ENCODE results near the gene ZDHHC8.

ZDHHC8 gene

DNA sequence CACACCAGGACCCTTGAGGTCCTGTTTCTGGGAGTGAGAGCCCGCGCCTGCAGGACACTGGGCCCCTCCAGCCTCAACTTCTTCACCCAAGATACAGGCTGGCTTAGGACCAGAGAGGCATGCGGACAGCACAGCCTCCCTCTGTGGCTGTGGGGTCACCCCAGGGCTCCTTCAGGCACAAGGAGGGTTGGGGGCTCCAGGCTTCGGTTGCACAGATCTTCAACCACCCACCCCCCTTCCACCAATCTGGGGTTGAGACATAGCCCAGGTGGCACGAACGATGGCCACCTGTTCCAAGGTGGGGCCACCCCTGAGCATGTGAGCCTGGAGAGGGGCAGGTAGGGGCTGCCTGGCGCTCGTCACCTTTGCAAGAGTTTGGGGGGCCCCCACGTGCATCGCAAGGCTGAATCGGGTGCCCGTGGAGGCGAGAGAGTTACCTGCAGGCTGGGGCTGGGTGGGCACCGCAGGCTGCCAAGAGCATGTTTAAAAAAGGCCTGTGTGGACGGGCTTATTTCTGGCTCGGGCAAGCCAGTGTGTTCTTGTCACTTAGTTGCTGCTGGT lies 1.2 kb downstream of the ZDHHC8 start:
- Mint-ChIP-seq H3K4me3 (peak overlapping the region; percentile 68), H3K36me3 (ENCODE audit: insufficient read depth) (peaks cover 4% of the 10 kb centered on the region), H3K27ac (ENCODE audit: low read depth) (no peak overlapping the region), H3K4me1 (peaks cover 38% of the 10 kb centered on the region), H3K27me3 (no peaks in the 10 kb centered on the region), H3K9me3 (no peaks in the 10 kb centered on the region)
- no peak for ATAC-seq (replicated peaks; ENCODE audit: extremely low read depth, poor library complexity, severe bottlenecking)
- no peak for DNase-seq (ENCODE audit: low spot score in 2 of 2)

DNA sequence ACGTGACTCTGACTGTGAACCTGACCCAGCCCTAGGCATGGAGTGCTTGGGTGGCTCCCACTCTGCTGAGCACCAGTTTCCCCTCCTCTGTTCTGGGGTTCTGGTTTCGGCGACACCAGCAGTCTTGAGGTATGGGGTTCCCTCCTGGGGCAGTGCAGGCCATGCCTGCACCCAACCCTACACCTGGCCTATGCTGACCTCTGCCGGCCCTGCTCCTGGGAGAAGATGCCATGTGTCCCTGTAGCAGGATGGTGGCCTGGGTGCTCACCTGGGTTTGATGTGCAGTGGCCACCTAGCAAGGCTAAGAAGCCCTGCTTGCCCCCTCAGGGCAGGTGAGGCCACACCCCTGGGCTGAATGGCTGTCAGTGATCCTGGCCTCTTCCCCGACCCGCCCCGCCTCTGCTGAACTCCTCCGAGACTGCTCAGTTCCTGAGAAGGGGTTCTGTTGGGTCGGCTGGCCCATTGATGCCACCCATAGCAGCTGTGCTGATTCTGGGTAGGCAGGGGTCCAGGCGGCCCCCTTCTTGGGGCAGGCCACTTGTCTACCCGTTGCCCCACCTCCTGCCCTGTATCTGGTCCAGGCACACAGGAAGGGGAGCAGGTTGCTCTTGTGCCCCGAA lies 2.4 kb downstream of the ZDHHC8 start:
- Mint-ChIP-seq H3K27ac (ENCODE audit: low read depth) (no peak overlapping the region), H3K9me3 (no peaks in the 10 kb centered on the region), H3K4me1 (peaks cover 42% of the 10 kb centered on the region), H3K4me3 (peak overlapping the region; percentile 68), H3K27me3 (no peaks in the 10 kb centered on the region), H3K36me3 (ENCODE audit: insufficient read depth) (peaks cover 3% of the 10 kb centered on the region)
- ATAC-seq (replicated peaks; ENCODE audit: extremely low read depth, poor library complexity, severe bottlenecking) (no peak), DNase-seq (ENCODE audit: low spot score in 2 of 2) (no peak)

DNA sequence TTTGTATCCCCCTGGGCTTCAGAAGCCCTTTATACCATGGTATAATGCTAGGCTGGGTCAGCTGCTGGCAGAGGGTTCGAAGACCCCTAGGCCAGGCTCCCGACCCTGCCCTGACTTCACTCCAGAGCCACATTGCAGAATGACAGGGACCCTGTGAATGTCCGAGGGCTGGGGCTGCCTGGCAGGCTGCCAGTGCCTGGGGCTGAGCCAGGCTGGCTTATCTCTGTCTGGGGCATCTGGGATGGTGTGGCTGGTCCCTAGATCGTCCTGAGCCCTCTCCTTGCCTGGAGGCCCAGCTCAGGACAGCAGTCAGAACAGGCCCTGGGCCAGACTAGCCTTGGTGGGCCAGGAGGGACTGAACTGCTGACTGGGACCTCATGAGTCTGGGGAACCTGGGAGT lies 3.7 kb downstream of the ZDHHC8 start:
- no peak overlapping the region for H3K27ac Mint-ChIP-seq (ENCODE audit: low read depth)
- H3K4me1 Mint-ChIP-seq, result peaks cover 36% of the 10 kb centered on the region
- peaks cover 3% of the 10 kb centered on the region for H3K36me3 Mint-ChIP-seq (ENCODE audit: insufficient read depth)
- DNase-seq (ENCODE audit: low spot score in 2 of 2) (no peak), ATAC-seq (replicated peaks; ENCODE audit: extremely low read depth, poor library complexity, severe bottlenecking) (no peak)
- no peaks in the 10 kb centered on the region for H3K27me3 Mint-ChIP-seq
- no peaks in the 10 kb centered on the region for H3K9me3 Mint-ChIP-seq
- no peak overlapping the region for H3K4me3 Mint-ChIP-seq

DNA sequence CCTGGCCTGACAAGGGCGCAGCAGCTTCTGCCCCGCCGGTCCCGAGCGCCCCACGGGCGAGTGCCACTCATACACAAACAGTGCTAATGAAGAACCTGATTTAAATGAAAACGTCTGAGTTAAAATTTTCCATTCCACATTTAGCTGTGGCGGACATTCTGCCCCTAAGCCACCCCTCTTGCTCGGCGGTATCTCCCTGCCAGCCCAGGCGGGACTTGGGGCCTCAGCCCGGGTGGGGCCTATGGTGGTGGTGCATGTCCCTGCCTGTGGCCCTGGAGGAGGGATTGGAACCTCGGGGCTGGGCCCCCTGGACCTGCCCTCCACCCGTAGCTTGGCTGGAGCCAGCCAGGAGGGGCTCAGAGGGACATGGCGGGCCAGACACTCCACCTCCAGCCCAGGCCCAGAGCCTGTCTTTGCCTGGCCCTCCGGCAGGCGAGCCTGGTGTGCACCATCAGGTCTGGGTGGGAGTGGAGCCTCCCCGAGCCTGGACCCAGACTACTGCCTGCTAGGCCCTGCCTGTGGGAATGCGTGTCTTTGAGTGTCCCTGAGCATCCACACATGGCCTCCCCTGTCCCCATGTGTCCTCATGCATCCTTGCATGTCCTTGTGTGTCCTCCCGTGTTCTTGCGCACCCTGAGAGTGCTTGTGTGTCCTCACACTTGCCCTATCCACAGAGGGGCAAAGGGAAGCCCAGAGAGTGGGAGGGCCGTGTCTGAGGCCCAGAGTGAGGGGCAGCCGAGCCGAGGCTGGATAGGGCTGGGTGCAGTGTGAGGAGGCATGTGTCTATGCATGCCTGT lies 4.4 kb downstream of the ZDHHC8 start:
- no peak for ATAC-seq (replicated peaks; ENCODE audit: extremely low read depth, poor library complexity, severe bottlenecking)
- Mint-ChIP-seq H3K4me1 (peaks cover 36% of the 10 kb centered on the region), H3K4me3 (no peak overlapping the region), H3K27me3 (no peaks in the 10 kb centered on the region), H3K27ac (ENCODE audit: low read depth) (no peak overlapping the region), H3K36me3 (ENCODE audit: insufficient read depth) (peaks cover 3% of the 10 kb centered on the region), H3K9me3 (no peaks in the 10 kb centered on the region)
- no peak for DNase-seq (ENCODE audit: low spot score in 2 of 2)

DNA sequence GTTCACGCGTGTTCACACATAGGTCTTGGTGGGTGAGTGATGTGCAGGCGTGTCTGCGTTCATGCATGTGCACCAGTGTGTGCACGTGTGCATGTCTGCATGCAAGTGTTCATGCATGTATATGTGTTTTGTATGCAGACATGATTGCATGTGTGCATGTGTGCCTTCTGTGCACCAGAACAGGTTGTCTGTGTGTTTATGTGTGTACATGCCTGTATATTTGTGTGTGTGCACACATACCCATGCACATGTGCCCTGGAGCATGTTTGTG lies 4.9 kb downstream of the ZDHHC8 start:
- H3K4me1 Mint-ChIP-seq, result peaks cover 36% of the 10 kb centered on the region
- DNase-seq (ENCODE audit: low spot score in 2 of 2) (no peak), ATAC-seq (replicated peaks; ENCODE audit: extremely low read depth, poor library complexity, severe bottlenecking) (no peak)
- H3K27ac Mint-ChIP-seq (ENCODE audit: low read depth), result no peak overlapping the region
- peaks cover 3% of the 10 kb centered on the region for H3K36me3 Mint-ChIP-seq (ENCODE audit: insufficient read depth)
- no peaks in the 10 kb centered on the region for H3K9me3 Mint-ChIP-seq
- H3K27me3 Mint-ChIP-seq, result no peaks in the 10 kb centered on the region
- H3K4me3 Mint-ChIP-seq, result no peak overlapping the region

DNA sequence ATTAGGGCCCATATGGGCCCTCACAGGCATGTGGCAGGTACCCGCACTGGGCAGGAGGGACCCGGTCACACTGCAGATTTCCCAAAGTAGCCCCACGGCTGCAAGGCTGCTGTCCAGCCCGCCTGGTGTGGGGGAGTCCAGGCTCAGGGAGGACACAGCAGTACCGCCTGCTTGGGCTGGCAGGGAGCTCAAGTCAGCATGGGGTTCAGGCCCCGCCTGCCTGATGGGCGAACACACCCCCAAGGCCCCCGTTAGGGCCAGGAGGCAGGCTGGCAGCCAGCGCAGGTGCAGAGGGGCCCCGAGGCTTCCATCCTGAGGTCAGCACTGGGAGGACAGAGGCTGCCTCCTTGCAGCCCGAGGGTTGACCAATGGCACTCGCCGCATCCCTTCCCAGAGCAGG lies 5.5 kb downstream of the ZDHHC8 start:
- no peak for DNase-seq (ENCODE audit: low spot score in 2 of 2)
- no peak overlapping the region for H3K27ac Mint-ChIP-seq (ENCODE audit: low read depth)
- no peak for ATAC-seq (replicated peaks; ENCODE audit: extremely low read depth, poor library complexity, severe bottlenecking)
- no peaks in the 10 kb centered on the region for H3K9me3 Mint-ChIP-seq
- peaks cover 3% of the 10 kb centered on the region for H3K36me3 Mint-ChIP-seq (ENCODE audit: insufficient read depth)
- peaks cover 36% of the 10 kb centered on the region for H3K4me1 Mint-ChIP-seq
- no peaks in the 10 kb centered on the region for H3K27me3 Mint-ChIP-seq
- no peak overlapping the region for H3K4me3 Mint-ChIP-seq

DNA sequence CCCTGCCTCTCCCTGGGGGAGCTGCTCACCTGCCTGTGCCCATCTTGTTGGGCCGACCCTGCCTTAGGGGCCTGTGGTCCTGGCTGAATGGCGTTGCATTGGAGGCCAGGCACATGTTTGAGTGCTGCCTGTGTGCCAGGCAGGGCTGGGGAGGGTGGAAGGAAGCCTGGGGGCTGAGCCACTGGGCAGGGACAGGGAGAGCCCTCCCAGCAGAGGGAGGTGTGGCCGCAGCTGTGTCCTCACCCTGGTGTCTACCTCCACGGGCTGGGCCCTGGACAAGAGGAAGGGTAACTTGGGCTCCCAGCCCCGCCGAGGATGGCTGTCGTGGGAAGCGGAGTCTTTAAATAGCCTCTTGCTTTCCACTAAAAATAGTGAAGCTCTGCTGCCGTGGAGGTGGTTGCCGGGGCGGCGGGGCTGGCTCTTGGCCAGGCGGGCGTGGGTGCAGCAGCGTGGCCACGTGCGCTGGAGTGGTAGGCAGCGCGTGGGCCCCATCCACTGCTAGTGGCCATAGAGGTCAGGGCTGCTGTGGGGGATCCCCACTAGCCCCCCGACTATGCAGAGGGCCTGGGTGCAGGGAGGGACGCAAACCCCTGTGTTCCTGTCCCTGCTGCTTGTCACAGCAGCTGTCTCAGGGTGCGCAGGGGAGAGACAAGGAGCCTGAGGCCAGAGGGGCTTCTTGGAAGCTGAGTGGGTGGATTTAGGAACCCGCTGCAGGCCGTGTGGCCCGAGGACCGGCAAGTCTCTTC lies 6.2 kb downstream of the ZDHHC8 start:
- DNase-seq (ENCODE audit: low spot score in 2 of 2), result no peak
- peaks cover 3% of the 10 kb centered on the region for H3K36me3 Mint-ChIP-seq (ENCODE audit: insufficient read depth)
- peak overlapping the region; percentile 22 for H3K27ac Mint-ChIP-seq (ENCODE audit: low read depth)

DNA sequence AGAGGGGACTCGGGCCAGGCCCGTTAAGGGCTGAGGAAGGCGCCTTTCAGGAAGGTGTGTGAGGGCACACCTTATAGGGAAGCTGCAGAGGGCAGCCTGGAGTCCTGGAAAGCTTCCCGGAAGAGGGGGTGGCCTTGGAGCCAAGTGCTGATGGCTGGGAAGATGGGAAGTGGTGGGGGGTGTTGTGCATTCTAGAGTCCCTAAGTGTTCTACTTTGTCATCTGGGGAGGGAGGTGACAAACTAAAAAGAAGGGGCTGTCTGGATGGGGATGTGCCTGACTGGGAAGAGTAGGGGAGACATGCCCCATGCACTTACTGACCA lies 6.8 kb downstream of the ZDHHC8 start:
- Mint-ChIP-seq H3K36me3 (ENCODE audit: insufficient read depth) (peaks cover 1% of the 10 kb centered on the region), H3K9me3 (no peaks in the 10 kb centered on the region), H3K27ac (ENCODE audit: low read depth) (peak overlapping the region; percentile 22), H3K4me1 (peaks cover 27% of the 10 kb centered on the region), H3K27me3 (no peaks in the 10 kb centered on the region), H3K4me3 (no peak overlapping the region)
- ATAC-seq (replicated peaks; ENCODE audit: extremely low read depth, poor library complexity, severe bottlenecking) (no peak), DNase-seq (ENCODE audit: low spot score in 2 of 2) (no peak)

More for the DNA sequence above, 6.2 kb downstream of the ZDHHC8 start:
- Mint-ChIP-seq H3K4me3 (no peak overlapping the region), H3K4me1 (peaks cover 31% of the 10 kb centered on the region), H3K27me3 (no peaks in the 10 kb centered on the region), H3K9me3 (no peaks in the 10 kb centered on the region)
- ATAC-seq (replicated peaks; ENCODE audit: extremely low read depth, poor library complexity, severe bottlenecking), result no peak

DNA sequence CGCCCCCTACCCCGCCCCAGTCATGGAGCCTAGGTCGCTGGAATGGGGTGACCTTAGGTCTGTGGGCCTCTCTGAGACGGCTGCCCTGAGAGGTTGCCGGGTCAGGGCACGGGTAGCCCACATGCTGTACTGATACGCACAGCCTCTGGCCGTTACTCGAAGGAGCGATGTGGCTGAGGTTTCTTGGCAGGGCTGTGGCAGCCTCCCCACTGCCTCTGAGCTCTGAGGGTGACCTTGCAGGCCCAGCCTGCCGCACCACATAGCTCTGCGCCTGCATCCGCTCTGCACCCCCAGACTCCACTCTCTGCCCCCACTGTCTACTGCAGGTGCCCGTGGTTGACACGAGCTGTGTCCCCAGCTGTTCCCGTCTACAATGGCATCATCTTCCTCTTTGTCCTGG lies 7.3 kb downstream of the ZDHHC8 start:
- Mint-ChIP-seq H3K36me3 (ENCODE audit: insufficient read depth) (peaks cover 1% of the 10 kb centered on the region), H3K27ac (ENCODE audit: low read depth) (no peak overlapping the region)

DNA sequence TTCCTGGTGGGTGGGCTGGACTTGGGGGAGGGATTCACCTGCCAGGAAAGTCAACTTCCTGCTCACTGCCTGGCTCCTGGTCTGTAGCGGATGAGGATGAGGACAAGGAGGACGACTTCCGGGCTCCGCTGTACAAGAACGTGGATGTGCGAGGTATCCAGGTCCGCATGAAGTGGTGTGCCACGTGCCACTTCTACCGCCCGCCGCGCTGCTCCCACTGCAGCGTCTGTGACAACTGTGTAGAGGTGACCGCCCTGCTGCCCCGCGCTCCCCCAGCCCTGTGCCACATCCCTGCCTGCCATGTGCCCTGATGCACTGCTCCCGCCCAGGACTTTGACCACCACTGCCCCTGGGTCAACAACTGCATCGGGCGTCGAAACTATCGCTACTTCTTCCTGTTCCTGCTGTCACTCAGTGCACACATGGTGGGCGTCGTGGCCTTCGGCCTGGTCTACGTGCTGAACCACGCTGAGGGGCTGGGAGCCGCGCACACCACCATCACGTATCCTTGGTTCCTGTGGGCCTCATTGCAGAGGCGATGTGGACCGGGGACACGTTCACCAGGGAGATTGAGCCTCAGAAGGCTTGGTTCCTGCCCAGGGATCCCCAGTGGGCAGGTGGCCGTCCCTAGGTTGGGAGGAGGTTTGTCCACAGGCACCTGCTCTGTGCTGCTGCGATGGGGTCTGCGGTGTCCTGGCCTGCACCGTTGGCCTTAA lies 7.9 kb downstream of the ZDHHC8 start:
- Mint-ChIP-seq H3K27me3 (no peaks in the 10 kb centered on the region), H3K4me1 (peaks cover 18% of the 10 kb centered on the region), H3K9me3 (no peaks in the 10 kb centered on the region), H3K4me3 (no peak overlapping the region), H3K27ac (ENCODE audit: low read depth) (no peak overlapping the region), H3K36me3 (ENCODE audit: insufficient read depth) (peaks cover 4% of the 10 kb centered on the region)
- no peak for ATAC-seq (replicated peaks; ENCODE audit: extremely low read depth, poor library complexity, severe bottlenecking)
- DNase-seq (ENCODE audit: low spot score in 2 of 2), result no peak

More for the DNA sequence above, 7.3 kb downstream of the ZDHHC8 start:
- Mint-ChIP-seq H3K4me3 (no peak overlapping the region), H3K4me1 (peaks cover 25% of the 10 kb centered on the region), H3K9me3 (no peaks in the 10 kb centered on the region), H3K27me3 (no peaks in the 10 kb centered on the region)
- DNase-seq (ENCODE audit: low spot score in 2 of 2), result no peak
- no peak for ATAC-seq (replicated peaks; ENCODE audit: extremely low read depth, poor library complexity, severe bottlenecking)

DNA sequence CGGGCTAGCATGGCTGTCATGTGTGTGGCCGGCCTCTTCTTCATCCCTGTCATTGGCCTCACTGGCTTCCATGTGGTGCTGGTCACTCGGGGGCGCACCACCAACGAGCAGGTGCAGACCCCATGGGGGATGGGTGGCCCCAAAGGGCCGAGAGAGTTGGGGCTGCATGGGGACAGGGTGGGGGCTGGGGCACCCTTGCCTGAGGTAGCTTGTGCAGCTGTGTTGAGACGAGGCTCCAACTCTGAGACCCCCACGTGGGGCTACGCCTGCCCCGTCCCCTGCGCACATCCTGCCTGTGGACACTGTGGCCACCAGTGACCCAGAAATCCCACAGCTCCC lies 8.5 kb downstream of the ZDHHC8 start:
- peaks cover 17% of the 10 kb centered on the region for H3K4me1 Mint-ChIP-seq
- no peaks in the 10 kb centered on the region for H3K27me3 Mint-ChIP-seq
- DNase-seq (ENCODE audit: low spot score in 2 of 2) (no peak), ATAC-seq (replicated peaks; ENCODE audit: extremely low read depth, poor library complexity, severe bottlenecking) (no peak)
- no peak overlapping the region for H3K4me3 Mint-ChIP-seq
- no peak overlapping the region for H3K27ac Mint-ChIP-seq (ENCODE audit: low read depth)
- no peaks in the 10 kb centered on the region for H3K9me3 Mint-ChIP-seq
- H3K36me3 Mint-ChIP-seq (ENCODE audit: insufficient read depth), result peaks cover 4% of the 10 kb centered on the region

DNA sequence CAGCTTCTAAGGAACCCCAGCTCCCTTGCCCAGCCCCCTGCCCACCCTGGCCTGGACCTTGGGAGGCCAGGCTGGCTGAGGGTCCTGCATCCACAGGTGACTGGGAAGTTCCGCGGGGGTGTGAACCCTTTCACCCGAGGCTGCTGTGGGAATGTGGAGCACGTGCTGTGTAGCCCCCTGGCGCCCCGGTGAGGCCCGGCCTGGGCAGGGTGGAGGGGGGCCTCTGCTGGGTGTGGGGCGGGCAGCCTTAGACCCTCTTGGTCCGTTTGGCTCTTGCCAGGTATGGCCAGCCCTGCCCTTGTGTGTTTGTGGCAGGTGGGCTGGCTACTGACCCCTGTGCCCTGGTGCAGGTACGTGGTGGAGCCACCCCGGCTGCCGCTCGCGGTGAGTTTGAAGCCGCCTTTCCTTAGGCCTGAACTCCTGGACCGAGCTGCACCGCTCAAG lies 8.9 kb downstream of the ZDHHC8 start:
- ATAC-seq (replicated peaks; ENCODE audit: extremely low read depth, poor library complexity, severe bottlenecking), result no peak
- Mint-ChIP-seq H3K27ac (ENCODE audit: low read depth) (no peak overlapping the region), H3K36me3 (ENCODE audit: insufficient read depth) (peaks cover 4% of the 10 kb centered on the region)

More for the DNA sequence above, 8.9 kb downstream of the ZDHHC8 start:
- H3K27me3 Mint-ChIP-seq, result no peaks in the 10 kb centered on the region
- no peak for DNase-seq (ENCODE audit: low spot score in 2 of 2)
- H3K9me3 Mint-ChIP-seq, result no peaks in the 10 kb centered on the region
- no peak overlapping the region for H3K4me3 Mint-ChIP-seq
- peaks cover 17% of the 10 kb centered on the region for H3K4me1 Mint-ChIP-seq

All from central memory CD8-positive, alpha-beta T cell (primary cell).